GM12892 (cell line): ENCODE results near the gene CLEC19A.

Source experiments
- DNase-seq: peaks from one replicate; pipeline ENCODE4 v3.0.0; 2011; ENCODE audit not compliant: insufficient read length
- FAIRE-seq: peaks from 2 replicates; lab custom pipeline; 2011; peaks lifted over from hg19 to GRCh38; lab: Jason Lieb, UNC
- POLR2A ChIP-seq: IDR thresholded peaks from 2 replicates; pipeline ENCODE4 v1.6.1; 2011; ENCODE audit warnings: low read depth, low read length, control low read depth
- POLR2AphosphoS5 ChIP-seq: IDR thresholded peaks from 2 replicates; pipeline ENCODE4 v1.6.1; 2011; ENCODE audit warnings: low read depth, low read length, control low read depth
- TAF1 ChIP-seq: IDR thresholded peaks from 2 replicates; pipeline ENCODE4 v1.6.1; 2011; ENCODE audit warnings: low read depth, mild to moderate bottlenecking, control low read depth, low read length, borderline replicate concordance

The CLEC19A gene

GRCh38 chr16:19288872-19289799 is 3.6 kb downstream of the CLEC19A start:
- FAIRE-seq (no peak), DNase-seq (no peak)
- no peak for TF ChIP-seq POLR2A
- no peak for TF ChIP-seq TAF1
- TF ChIP-seq POLR2AphosphoS5, result no peak

- TF ChIP-seq POLR2A (no peak), POLR2AphosphoS5 (no peak), TAF1 (no peak)
- DNase-seq (no peak), FAIRE-seq (no peak)
Measured at GRCh38 chr16:19289811-19290485, 4.4 kb downstream of the CLEC19A start.

GRCh38 chr16:19290860-19291259 is 5.3 kb downstream of the CLEC19A start:
- DNase-seq (no peak), FAIRE-seq (no peak)
- TF ChIP-seq TAF1, result no peak
- TF ChIP-seq POLR2A, result no peak
- TF ChIP-seq POLR2AphosphoS5, result no peak

- no peak for TF ChIP-seq TAF1
- TF ChIP-seq POLR2A, result no peak
- no peak for TF ChIP-seq POLR2AphosphoS5
- no peak for DNase-seq
- peak; percentile 74 for FAIRE-seq
Measured at GRCh38 chr16:19291475-19291874, 5.9 kb downstream of the CLEC19A start.

GRCh38 chr16:19292186-19292585 is 6.7 kb downstream of the CLEC19A start:
- no peak for FAIRE-seq
- DNase-seq, result no peak
- no peak for TF ChIP-seq POLR2A
- TF ChIP-seq TAF1, result no peak
- no peak for TF ChIP-seq POLR2AphosphoS5

GRCh38 chr16:19294156-19294649 is 8.7 kb downstream of the CLEC19A start:
- FAIRE-seq (peak; percentile 88), DNase-seq (peak; percentile 46)
- no peak for TF ChIP-seq POLR2AphosphoS5
- no peak for TF ChIP-seq TAF1
- TF ChIP-seq POLR2A, result no peak

- no peak for DNase-seq
- no peak for FAIRE-seq
- TF ChIP-seq POLR2A (no peak), POLR2AphosphoS5 (no peak), TAF1 (no peak)
Measured at GRCh38 chr16:19295393-19295792, 9.9 kb downstream of the CLEC19A start.

GRCh38 chr16:19297454-19297853 is 11.9 kb downstream of the CLEC19A start:
- FAIRE-seq (no peak), DNase-seq (no peak)
- TF ChIP-seq POLR2AphosphoS5 (no peak), POLR2A (no peak), TAF1 (no peak)

GRCh38 chr16:19299565-19299964 is 14.0 kb downstream of the CLEC19A start:
- TF ChIP-seq POLR2AphosphoS5 (no peak), POLR2A (no peak), TAF1 (no peak)
- DNase-seq, result no peak
- FAIRE-seq, result no peak

GRCh38 chr16:19301931-19302330 is 16.4 kb downstream of the CLEC19A start:
- TF ChIP-seq POLR2A, result no peak
- TF ChIP-seq TAF1, result no peak
- TF ChIP-seq POLR2AphosphoS5, result no peak
- DNase-seq, result no peak

GRCh38 chr16:19304750-19305149 is 19.2 kb downstream of the CLEC19A start:
- FAIRE-seq (no peak), DNase-seq (no peak)
- no peak for TF ChIP-seq POLR2AphosphoS5
- TF ChIP-seq POLR2A, result no peak
- TF ChIP-seq TAF1, result no peak

More at GRCh38 chr16:19301931-19302330, 16.4 kb downstream of the CLEC19A start:
- FAIRE-seq, result no peak

GRCh38 chr16:19305443-19305842 is 19.9 kb downstream of the CLEC19A start:
- FAIRE-seq (no peak), DNase-seq (no peak)
- TF ChIP-seq POLR2A (no peak), TAF1 (no peak), POLR2AphosphoS5 (no peak)
